Measurements from ENCODE around the gene AKT3. TPM values are rescaled to one million over a fixed set of nuclear protein-coding genes. Genes with fewer than 3 reads are reported as not detected.

The AKT3 gene
- total RNA-seq, 1 donor from 2014 or later: 55.8 TPM

DNA sequence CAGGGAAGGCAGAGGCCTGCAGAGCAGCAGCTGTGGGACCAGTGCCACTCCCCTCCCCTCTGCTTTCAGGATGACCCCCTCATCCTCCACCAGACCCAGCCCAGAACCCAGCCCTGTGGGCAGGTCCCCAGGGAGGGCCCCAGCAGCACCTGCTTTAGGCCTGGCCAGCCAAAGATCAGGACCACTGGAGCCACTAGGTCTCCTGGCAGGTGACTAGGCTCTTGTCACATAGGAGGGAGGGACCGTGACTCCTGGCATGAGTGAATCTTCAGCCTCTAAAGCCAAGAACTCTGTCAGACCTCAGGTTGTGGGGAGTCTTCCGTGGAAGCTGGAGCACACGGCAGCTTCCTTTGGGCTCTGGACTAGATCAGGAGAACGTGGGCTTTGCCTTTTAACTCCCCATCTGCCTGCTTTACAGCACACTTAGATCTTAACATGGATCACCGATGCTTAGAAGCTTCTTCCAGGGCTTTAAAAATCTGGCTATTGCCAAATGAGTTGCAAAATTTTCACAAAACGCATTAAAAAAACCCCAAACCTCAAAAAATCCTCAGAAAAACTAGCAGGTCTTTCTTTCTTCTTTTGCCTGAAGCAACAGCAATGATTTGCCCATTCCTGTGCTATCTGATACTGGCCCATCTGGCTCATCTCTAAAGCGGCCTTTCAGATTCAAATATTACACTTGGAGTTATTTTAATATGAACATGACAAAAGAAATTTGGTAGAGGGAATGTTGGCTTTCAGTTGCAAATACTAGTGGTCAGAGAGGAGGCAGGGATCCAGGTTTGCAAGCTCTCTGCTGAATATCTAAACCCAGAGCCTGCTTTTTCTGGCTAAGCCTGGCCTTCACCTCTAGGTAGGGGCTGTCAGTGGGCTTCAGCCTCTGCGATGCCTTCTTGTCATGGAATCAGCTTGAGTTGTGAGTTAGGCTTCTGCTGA, 359.0 kb downstream of the AKT3 start:
- no peak for DNase-seq (ENCODE audit: low spot score)

DNA sequence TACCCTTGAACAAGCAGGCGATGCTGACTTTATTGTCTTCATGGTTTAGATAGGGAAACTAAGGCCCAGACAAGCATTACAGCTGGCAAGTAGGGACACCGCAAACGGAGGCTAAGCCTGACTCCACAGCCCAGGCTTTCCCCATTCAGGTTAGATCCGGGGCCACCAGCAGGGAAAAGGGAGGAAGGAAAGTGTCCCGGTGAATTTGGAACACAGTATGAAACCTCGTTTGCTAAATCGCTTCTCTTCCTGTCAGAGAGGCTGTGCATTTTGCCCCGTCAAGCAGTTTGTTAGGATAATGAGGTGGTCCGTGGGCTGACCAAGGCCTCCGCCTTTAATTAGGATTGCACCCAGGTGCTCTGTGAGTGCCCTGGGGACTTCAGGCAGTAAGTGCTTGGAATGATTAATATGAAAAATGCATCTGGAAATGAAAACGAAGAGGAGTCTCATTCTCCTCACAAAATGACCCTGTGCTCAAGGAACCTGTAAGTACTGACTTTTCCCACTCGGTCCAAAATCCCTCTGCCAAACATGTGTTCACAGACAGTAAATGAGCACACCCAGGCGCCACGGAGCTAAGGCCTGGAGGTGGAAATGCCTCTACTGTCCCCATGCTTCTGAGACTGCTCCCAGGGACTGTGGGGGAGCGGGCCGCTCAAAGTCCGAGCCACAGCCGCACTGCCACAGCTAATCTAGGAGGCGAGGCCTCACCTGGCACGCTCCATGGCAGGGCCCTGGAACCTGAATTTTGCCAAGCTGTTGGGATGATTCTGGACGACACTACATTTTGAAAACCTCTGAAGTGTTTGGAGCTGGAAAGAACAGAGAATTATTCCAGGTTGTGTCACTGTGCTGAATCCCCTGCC, 360.1 kb downstream of the AKT3 start:
- no peak for DNase-seq (ENCODE audit: low spot score)

DNA sequence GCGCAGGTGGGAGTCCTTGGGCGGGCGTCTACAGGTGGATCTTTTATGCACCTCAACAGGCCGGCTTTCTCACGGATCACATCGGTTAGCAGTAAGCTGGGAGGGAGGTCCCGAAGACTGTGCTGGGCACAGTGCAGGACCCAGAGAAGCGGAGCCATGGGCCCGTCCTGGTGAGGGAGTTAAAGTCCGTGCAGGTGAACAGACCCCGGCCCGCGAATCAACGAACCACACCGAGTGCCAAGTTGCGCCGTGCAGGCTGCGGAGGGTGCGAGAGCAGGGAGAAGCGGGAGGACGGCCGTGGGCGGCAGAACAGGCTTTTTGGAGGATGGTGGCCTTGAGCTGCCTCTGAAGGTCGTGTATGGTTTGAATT, 360.9 kb downstream of the AKT3 start:
- DNase-seq (ENCODE audit: low spot score): no peak

DNA sequence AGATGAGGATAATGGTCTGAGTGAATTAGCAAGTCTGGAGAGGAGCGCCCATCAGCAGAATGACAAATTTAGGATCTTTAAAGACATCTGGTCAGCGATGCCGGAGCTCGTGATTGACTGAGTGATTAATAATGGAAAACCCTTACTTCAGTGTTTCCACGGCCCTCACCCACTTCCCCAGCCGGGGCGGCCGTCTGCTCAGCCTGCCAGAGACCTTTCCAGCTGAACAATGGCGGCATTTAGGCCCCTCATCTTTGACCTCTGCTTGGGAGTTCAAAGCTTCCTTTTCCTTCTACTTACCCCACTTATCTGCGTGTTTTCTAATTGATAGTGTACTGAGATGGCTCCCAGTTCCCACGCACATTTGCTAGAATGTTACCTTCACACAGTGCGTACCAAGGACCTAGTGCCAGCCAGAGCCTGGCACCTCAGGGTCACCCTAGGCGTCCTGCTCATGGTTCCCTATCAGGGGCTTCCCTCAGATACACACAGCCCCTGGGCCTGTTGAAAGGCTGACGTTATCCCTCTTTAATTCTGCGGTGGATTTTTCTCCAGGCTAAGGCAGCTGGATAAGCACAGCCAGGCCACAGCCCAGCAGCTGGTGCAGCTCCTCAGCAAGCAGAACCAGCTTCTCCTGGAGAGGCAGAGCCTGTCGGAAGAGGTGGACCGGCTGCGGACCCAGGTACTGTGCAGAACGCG, 361.4 kb downstream of the AKT3 start:
- no peak for DNase-seq (ENCODE audit: low spot score)

DNA sequence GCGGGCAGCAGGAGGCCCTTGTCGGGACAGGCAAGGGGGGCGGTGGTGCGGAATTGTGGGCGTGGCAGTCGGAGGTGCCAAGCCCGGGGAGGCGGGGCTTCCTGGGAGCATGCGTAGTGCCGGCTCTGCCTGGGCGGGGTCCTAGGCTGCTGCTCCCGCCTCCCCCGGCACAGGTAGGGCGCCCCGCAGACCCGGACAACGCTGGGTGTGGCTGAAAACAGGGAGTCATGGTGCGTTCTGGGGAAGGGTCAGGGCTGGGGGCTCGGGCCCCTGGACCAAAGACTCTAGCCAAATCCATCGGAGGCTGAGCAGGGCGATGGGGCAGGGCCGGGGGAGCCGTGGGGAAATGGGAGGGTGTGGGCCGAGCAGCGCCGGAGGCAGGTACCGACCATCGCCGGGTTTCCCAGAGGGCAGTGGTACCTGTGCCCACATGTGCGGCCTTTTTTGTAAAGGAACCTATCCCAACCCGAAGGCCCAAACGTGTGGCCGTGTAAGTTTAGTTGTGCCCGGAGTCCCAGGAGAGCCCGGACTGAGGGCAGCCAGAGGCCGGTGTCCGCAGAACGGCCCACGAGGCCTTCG, 362.3 kb downstream of the AKT3 start:
- DNase-seq (ENCODE audit: low spot score): no peak

DNA sequence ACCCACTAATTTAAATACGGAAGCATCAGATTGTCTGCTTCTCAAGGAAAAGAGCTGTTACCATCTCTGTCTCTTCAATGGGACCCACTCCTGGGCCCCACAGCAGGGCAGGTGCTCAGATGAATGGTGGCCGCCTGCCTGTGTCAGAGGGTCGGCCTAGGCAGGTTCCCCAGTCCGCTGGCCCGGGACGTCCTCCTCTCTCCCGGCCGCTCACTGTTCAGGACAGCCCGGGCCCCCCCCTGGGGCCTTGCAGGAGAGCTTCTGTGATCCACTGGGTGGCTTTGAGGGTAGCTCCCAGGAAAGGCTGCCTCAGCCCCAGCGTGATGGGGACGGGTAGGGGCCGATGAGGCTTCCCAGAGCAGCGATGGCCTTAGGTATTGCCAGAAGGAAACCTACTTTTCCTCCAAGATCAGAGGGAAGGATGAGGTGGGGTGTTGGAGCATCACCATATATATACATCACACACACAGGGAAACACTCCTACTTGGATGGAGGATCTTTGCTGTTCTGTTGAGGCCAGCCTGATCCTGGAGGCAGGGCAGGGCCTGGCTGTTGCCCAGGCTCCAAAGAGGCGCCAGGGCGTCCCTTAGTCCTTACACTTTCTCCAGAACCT, 362.9 kb downstream of the AKT3 start:
- no peak for DNase-seq (ENCODE audit: low spot score)

DNA sequence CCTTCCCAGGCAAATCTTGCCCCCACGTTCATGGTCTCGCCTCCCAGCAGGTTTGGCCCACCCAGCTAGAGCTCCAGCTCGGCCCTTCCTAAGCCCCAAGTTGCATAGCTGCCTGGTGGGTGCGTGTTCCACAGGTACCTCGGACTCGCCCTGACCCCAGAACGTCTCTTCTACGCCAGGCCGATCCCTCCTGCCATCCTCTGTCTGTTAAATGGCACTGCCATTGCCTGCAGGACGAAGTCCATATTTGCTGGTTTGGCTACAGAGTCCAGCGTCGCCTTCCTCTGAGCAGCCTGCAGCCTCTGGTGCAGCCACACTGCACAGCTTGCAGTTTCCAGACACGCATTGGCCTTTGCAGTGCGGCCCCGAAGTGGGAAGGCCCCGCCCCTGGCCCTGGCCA, 366.1 kb downstream of the AKT3 start:
- no peak for DNase-seq (ENCODE audit: low spot score)

DNA sequence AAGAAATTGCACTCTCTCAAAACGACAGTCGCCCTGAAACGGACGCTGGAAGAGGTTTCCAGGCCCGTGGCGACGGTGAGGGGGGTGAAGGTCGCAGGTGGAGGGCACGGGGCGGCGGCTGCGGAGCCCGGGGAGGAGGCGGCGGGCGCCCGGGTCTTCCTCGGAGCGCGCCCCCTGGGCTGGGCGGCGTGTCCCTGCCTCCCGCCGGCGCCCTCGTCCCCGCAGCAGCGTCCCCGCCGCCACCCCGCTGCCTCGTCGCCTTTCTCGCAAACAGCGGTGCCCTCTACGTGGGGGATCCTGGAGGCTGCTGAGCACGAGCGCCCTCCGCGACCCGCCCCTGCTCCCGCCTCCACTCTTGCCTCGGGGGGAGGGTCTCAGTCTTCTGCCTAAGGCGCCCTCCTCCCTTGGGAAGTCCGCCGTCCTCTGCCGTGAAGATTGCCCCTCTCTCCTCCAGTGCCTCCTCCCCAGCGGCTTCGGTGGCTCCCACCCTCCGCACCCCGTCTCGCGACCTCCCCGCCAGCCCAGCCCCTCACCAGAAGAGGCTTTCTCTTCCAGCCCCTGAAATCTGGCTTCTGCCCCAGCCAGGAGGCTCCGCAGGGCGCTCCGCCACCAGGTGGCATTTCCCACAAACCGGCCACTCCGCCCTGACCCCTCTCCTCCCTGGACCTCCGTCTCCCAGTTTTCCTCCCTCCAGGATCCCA, 366.8 kb downstream of the AKT3 start:
- no peak for DNase-seq (ENCODE audit: low spot score)

DNA sequence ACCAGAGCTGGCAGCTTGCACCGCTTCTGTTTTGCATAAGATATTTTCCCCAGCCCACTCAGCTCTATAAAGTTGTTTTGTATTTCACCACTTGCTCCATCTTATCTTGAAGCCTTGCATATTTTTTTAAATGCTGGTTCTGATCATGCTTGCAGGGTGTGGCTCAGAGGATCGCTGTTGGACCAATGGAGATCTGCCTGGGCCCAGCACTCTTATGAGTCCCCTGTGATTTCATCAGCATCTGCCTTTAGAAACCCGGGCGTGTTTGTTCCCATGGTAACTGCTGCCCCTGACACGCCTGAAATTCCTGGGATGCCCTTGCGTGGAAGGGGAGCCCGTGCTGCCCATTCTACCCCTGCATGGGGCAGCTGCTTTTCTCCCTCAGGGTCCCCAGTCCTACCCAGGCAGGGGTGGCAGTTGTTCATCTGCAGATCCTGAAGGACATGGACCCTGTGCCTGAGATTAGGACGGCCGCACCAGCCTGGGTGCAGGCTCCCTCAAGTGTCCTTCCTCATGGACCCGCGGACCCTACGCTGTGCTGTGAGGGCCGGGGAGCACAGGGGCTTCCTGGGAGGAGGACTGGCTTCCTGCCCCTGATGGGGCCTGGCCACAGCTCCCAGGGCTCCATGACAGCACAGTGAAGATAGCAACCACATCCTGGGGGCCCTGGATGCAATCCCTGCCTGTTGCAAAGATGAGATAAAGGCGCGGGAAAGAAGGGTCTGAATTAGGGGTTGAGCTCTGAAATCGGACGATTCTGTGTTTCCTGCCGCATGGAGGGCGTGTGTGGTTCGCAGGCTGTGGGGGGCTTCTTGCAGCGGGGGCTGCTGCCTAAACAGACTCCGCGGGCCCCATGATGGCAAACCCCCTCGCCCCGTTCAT, 367.7 kb downstream of the AKT3 start:
- no peak for DNase-seq (ENCODE audit: low spot score)

DNA sequence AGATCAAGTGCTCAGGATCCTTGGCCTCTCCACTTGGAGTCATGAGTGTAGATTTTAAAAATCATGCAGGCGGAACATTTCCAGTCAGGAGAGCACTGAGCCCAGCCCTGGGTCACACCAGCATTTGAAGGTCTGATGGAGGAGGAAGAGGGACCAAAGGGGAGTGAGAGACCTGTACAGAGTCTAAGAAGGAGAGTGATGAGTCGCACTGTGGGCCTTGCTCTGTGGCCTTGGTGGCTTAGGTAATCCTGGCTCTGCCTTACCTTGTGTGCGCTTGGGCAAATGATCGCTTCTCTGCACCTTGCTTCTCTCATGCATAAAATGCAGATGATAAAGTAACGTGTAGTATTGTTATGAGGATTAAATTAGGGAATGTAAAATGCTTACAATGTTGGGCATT, 368.9 kb downstream of the AKT3 start:
- no peak for DNase-seq (ENCODE audit: low spot score)

DNA sequence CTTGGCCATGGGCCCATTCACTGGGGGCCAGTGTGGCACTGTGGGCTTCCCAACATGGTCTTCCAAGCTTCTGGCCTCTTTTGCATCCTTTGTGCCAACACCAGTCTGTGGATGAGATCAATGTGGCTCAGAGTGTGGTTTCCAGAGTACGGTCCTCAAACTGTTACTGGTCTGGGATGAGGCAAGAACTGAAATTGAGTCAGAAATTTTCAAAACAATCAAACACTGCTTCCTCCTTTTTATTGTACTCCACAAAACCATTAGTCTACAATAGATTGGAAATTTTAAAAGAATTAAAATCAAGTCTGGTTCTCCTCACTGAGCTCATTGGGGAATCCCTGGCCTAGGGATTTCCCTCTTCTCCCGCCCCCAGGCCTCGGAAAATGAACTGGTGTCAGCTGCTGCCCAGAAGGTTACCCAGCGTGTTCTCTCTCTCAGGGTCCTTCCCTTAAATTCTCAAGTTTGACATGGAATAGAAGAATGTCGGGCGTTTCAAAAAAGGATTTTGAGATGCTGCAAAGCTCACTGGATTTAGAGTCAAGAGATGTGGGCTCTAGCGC, 372.2 kb downstream of the AKT3 start:
- no peak for DNase-seq (ENCODE audit: low spot score)

DNA sequence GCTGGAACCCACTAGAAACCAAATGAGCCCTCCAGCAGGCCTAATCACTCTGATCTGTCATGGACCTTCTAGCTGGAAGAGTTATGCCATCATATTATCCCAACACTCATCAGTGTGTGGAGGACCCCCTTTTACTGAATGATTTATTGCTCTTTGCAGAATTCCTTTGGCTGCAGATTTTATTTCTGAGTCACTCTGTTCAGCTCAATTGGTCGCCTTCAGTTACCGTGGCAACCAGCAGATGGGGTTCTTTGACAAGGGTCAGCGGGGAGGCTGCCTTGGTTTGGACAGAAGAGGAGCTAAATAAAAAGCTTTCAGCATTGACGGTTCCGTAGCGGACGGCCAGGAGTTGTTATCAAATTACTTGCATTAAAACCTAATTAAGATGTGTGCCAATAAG, 374.1 kb downstream of the AKT3 start:
- no peak for DNase-seq (ENCODE audit: low spot score)

DNA sequence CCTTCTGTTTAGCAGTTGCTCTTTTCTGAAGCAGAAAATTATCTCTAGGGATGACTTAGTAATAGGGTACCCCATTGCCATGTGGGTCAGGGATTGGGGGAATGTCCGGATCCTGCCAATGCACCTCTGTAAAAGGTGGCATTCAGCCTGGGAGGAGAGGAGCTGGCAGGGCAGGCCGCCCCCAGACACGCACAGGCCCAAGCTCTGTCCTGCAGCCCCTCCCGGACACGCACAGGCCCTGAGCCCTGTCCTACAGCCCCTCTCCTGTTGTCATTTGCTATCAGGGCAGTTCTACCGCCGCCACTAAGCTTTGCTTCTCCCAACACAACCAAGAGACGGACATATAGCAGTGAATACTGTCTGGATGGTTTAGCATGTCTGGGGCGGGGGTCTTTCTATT, 375.1 kb downstream of the AKT3 start:
- no peak for DNase-seq (ENCODE audit: low spot score)

DNA sequence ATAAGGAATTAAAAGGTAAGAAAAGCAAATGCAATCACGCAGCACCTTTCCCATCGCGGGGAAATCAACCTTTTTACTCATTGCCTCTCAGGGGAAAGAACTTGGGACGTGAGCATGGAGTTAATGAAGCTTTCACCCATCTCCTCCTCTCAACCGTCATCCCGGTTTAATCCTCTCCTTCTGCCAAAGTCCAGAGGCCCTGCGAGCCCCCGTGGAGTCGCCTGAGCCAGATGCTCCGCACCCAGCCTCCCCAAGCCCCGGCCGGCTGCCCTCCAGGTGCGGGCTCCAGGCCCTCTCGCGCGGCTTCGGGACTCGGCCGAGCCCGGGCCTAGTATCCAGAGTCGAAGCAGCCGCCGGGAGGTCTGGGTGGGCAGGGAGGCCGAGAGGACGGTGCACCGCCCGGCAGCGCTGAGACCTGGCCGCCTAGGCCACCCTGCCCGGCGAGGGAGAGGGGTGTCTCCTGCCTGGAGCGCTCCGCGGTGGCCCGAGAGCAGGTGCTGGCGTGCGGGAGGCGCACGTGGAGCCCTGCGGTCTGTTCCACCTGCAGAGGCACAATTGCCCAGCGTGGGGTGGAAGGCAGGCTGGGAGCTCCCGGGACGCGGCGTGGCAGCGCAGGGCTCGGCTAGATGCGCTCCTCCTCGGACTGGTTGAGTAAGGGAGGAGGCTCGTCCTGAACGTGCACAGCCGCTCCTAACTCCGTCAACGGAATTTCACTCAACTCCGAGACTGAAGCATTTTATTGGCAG, 375.7 kb downstream of the AKT3 start:
- DNase-seq (ENCODE audit: low spot score): no peak

DNA sequence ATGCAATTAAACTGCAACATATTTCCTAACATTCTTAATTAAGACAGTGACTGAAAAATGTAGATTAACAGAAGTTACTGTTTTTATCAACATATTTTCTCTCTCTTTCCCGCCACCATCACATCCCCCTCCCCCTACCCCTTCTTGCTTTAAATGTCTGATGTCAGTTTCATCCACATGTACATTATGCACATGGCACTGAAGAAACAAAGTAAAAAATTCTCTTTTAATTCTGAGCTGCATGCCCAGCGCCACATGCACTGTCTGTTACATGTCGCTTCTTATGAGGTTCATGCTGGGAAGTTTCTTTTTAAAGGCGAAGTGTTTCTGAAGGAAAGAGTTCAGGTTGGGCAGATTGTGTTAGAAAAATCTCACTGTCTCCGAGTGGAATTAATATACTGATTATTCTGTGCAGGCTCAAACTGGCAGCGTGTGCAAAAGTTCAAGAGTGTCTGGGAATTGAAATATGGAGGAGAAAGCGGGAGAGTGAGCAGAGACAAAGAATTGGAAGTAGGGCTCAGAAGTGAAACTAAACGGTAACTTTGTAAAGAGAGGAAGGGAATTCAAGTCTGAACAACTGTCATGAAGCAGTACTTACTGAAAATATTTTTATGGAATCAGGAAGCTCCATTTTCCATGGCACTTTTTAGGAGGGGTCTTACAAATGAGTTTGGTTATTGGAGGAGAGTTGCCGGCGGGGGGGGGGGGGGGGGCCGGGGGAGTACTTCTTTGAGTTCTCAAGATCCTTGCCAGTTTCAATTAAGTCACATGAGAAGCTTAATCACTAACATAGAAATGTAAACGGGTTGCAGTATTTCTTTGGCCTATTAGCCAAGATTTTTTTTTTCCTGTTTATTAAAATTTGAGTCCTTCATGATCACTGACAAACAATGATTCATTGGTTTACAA, 376.6 kb downstream of the AKT3 start:
- no peak for DNase-seq (ENCODE audit: low spot score)

DNA sequence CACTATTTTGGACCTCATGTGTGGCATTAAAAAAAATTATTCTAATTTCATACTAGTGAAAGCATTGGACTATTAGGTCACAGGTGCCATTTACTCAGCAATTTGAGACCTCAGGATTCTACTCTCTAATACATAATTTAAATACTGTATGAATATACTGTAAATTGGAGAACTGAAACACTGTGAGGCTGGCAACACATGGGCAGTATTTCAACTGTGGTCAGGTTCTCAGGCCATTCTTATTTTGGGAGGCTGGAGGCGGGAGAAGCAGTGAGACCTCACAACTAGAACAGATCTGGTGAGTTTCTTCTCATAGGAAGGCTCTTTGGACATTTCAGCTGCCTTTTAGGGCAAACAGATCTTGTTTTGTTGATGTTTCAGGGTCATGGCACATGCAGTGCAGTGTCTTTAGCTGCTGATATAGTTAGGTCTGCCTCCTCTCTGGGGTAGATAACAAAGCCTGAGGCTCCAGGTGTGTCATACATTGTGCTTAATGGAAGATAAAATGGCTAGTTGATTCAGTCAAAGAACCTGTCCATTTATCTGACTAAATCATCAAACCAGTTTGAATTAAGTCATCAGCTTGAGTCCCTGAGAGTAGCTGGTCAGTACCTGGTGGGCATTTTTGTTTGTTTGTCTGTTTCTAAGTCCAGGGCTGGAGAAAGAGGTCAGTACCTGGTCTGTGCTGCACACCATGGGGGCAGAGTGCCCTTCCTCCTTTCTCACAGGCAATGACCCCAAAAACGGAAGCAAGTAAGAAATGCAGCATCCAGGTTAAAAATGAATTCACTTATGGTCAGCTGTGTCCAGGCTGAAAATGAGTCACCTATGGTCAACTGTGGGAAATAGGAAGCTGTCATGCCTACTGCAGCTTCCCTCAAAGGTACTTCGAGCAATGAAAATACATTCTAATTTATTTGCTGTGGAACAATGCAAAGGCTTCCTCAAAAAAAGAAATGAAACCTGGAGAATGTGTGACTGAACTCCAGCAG, 378.0 kb downstream of the AKT3 start:
- no peak for DNase-seq (ENCODE audit: low spot score)

Measured in mesenteric fat pad (tissue), 1 donor.